Panc1 (cell line): ENCODE results near the gene GTPBP10.
A peak's percentile ranks its signal among the peaks of the same experiment; 100 is the strongest.

Experiments
- CTCF ChIP-seq: fragments of 450-650 bp; IDR thresholded peaks from 2 replicates; pipeline ENCODE4 v1.5.1; 2017; ENCODE audit warnings: mild to moderate bottlenecking
- POLR2AphosphoS5 ChIP-seq: IDR thresholded peaks from 2 replicates; pipeline ENCODE4 v1.6.1; 2012; ENCODE audit warnings: mild to moderate bottlenecking, low read depth, low read length, moderate library complexity
- SIN3A ChIP-seq: IDR thresholded peaks from 2 replicates; pipeline ENCODE4 v1.6.1; 2012; ENCODE audit warnings: low read depth, mild to moderate bottlenecking, low read length, moderate library complexity, borderline replicate concordance; ENCODE audit not compliant: insufficient read depth
- TCF7L2 ChIP-seq: IDR thresholded peaks from 2 replicates; pipeline ENCODE4 v1.6.1; 2011; ENCODE audit warnings: mild to moderate bottlenecking, low read depth, low read length, inconsistent platforms

- peak; percentile 90 for TF ChIP-seq CTCF
- peak; percentile 95 for TF ChIP-seq POLR2AphosphoS5
- TF ChIP-seq SIN3A = peak; percentile 91; the same call in 1 of the 2 replicates
- no peak; the same call in 1 of the 2 replicates for TF ChIP-seq TCF7L2
Observed at GRCh38 chr7:90346336-90347125, at the start of gene GTPBP10.
